Measurements from ENCODE around the gene DNM2. TPM values are rescaled to one million over a fixed set of nuclear protein-coding genes. Genes with fewer than 3 reads are reported as not detected.

DNM2 gene
- total and polyA plus RNA-seq, 9 of the 15 experiments (the other 6 are each of a cell fraction or from before 2014, with no cell fraction given) = 2.2 to 161 (median 72.6) TPM

- TF ChIP-seq THAP12 (CRISPR knock-in tag; IDR thresholded peaks at IDR 0.05) (0 out of 2 replicates have a peak, but pooled peaks have one; percentile 13), MBD1 (CRISPR knock-in tag; IDR thresholded peaks at IDR 0.05) (peak; percentile 99), HNRNPK (IDR thresholded peaks at IDR 0.05; ENCODE audit: low read depth, low read length, poor library complexity, severe bottlenecking) (no peak), ZNF41 (CRISPR knock-in tag; conservative IDR thresholded peaks at IDR 0.05) (peak; percentile 83), POU5F1 (IDR thresholded peaks at IDR 0.05; ENCODE audit: borderline replicate concordance, low read depth, low read length, partially characterized antibody) (peak; percentile 88), SOX6 (IDR thresholded peaks at IDR 0.05) (peak; percentile 45; the same call in 1 of the 2 replicates), TAF7 (tag; IDR thresholded peaks at IDR 0.05) (no peak), ZNF407 (IDR thresholded peaks at IDR 0.05; ENCODE audit: low read depth) (peak; percentile 98), PHF21A (IDR thresholded peaks at IDR 0.05; ENCODE audit: borderline replicate concordance, low read depth) (peak; percentile 43; the same call in 1 of the 2 replicates), ZBTB1 (CRISPR knock-in tag; IDR thresholded peaks at IDR 0.05; ENCODE audit: borderline replicate concordance, low read depth) (peak; percentile 77), ZNF76 (CRISPR knock-in tag; IDR thresholded peaks at IDR 0.05; ENCODE audit: borderline replicate concordance) (peak; percentile 96), CEBPB (tag; IDR thresholded peaks at IDR 0.05) (no peak)
- TF ChIP-seq, protein P1, sequence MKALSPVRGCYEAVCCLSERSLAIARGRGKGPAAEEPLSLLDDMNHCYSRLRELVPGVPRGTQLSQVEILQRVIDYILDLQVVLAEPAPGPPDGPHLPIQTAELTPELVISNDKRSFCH (CRISPR knock-in tag; IDR thresholded peaks at IDR 0.05) = peak; percentile 8; the same call in 1 of the 2 replicates
- TF ChIP-seq, protein P1 (tag; IDR thresholded peaks at IDR 0.05) = peak; percentile 97
These were observed 118.8 kb downstream of the DNM2 start (continued) for GRCh38 chr19:10836479-10837330.
